ELF-1 (cell line): ENCODE data around the gene HPCAL1.
"Not testable (repeated sequence)": the region's sequence is repeated elsewhere in the genome, so short reads cannot be mapped to it uniquely, and the experiment has no call there.

ENCODE experiments used
- DNase-seq: peaks from one replicate; pipeline ENCODE4 v3.0.0-alpha.2; 2016; ENCODE audit warnings: low read depth, low spot score

Gene HPCAL1

DNA sequence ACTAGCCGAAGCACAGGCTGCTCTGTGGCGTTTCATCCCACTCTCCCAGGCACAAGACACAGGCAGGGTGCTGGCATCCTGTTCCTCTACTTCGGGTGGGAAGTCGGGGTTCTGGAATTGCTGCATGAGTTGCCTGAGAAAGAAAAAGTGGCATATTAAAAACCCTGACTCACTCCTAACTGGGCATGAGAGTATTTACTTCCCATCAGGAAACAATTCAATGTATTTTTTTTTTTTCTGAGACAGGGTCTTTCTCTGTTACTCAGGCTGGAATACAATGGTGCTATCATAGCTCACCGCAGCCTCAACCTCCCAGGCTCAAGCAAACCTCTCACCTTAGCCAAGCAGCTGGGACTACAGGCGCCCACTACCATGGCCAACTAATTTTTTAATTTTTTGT is 138.0 kb downstream of the HPCAL1 start:
- no peak for DNase-seq

- DNase-seq = no peak
Observed at GRCh38 chr2:10441948-10442347, 139.2 kb downstream of the HPCAL1 start.

DNA sequence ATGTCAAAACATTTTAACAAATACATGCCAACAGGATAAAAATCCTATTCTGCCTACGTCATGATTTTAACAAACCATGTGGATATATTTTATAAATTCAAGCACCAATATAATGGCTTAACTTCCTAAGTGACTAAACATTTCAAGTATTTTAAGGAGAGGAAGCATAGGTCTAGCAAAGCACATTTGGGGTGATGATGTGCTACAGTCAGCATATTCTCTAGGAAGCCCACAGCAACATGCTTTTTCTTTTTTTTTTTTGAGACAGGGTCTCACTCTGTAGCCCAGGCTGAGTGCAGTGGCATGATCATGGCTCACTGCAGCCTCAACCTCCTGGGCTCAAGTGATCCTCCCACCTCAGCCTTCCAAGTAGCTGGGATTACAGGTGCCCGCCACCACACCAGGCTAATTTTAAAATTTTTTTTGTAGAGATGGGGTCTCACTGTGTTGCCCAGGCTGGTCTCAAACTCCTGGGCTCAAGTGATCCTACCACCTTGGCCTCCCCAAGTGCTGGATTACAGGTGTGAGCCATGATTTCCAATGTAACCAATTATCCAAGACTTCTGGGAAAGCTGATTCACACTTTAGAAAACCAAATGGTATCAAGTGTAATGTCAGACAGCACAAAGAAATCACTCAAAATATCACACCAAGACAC is 139.9 kb downstream of the HPCAL1 start:
- not testable (repeated sequence) for DNase-seq

DNA sequence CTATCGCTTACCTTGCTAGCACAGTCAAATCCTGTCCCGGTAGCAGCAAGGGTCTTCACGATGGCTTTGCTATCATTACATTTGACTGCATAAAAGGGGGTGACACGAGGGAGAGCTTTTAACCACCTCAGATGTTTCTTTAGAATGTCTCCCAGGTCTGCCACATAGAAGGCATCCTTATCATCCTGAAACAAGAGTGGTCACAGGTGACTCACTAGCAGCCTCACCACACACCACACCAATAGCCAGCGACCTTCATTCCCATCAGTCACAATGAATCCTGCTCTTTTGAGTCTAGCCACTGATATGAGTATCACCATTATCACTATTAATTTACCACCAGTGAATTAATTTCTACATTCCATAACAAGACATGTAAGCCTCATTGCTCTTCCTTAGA is 141.8 kb downstream of the HPCAL1 start:
- DNase-seq = no peak

GRCh38 chr2:10446631-10447030 is 143.9 kb downstream of the HPCAL1 start:
- no peak for DNase-seq

- DNase-seq = peak; percentile 67
Observed at GRCh38 chr2:10447300-10447894, 144.7 kb downstream of the HPCAL1 start.

- DNase-seq = peak; percentile 92
Observed at GRCh38 chr2:10447895-10448575, 145.3 kb downstream of the HPCAL1 start, which contains the start of gene ODC1. Gene ODC1, minus strand, starts transcription at chr2:10448327. Its CDS starts 3,295 bp downstream, at chr2:10445032.

DNA sequence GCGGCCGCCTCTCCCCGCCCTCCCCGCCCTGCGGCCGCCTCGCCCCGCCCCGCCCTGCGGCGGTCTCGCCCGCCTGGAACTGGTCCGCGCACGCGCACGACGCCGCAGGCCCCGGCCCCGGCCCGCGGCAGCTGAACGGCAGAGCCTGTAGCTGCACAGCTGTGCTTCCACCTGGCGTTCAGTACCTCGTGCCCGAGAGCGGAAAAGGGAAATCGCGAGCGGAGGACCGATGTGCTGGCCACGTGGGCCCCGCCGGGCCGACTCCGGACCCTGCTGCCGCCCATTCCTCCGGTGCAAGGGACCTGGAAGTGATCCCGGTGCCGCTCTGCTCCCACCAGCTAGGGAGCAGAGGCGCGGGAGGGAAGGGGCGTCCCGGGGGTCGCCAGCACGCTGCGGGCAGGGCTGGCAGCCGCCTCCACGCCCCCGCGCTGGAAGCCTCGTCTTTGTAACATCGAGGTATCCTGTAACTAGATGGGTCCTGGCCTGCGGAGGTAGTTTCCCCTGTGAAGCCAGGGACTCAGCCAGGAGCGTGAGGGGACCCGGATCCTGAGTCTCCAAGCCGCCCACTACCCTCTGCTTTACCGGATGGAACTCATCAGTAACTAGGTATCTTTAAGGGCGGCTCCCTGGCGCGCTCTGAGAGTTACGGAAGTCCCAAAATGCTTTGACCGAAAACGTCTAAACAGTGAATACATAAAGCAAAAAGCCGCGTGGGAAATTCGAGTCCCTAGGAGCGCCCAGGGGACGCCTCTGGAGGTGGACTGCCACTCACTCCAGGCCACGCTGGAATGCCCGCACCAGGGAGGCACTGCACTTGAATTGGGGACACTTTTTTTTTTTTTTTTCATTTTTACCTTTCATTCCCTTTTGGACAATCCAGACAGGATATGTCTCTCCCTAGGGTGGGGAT is 146.1 kb downstream of the HPCAL1 start:
- peak; percentile 87 for DNase-seq

DNA sequence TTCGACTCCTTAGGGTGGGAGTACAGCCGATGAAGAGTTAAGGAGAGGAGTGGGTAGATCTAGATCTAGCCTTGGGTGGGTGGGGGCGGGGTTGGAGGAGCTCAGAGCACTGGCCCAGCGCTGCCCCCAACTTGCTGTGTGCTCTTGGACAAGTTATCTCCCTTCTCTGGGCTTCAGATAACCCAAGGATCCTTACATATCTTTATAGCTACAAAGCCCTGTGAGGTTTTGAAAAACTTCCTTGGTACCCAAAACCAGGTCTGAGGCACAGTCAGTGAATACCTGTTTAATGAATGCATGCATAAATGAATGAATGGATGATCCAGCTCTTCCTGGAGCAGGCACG is 146.8 kb downstream of the HPCAL1 start:
- DNase-seq = no peak

GRCh38 chr2:10449838-10450691 is 147.4 kb downstream of the HPCAL1 start:
- DNase-seq = peak; percentile 74

GRCh38 chr2:10451819-10452218 is 149.1 kb downstream of the HPCAL1 start:
- no peak for DNase-seq

DNA sequence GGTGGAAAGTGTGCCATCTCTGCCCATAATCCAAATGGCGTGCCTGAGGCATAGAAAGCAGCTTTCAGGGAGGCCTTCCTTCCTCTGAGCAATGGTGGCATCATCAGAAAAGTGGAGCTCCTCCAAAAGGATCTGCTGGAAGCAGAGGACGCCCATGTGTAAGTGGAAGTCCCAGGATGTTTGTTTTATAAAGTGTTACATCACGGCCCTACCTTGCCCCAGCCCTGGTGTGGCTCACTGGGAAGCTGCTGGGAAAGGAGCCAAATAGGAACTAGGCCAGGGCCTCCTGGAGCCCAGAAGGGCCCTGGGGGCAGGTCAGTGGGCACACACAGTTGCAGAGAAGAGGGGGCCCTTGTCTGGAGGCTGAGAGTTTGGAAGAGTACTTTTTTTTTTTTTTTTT is 149.6 kb downstream of the HPCAL1 start:
- DNase-seq = no peak

DNA sequence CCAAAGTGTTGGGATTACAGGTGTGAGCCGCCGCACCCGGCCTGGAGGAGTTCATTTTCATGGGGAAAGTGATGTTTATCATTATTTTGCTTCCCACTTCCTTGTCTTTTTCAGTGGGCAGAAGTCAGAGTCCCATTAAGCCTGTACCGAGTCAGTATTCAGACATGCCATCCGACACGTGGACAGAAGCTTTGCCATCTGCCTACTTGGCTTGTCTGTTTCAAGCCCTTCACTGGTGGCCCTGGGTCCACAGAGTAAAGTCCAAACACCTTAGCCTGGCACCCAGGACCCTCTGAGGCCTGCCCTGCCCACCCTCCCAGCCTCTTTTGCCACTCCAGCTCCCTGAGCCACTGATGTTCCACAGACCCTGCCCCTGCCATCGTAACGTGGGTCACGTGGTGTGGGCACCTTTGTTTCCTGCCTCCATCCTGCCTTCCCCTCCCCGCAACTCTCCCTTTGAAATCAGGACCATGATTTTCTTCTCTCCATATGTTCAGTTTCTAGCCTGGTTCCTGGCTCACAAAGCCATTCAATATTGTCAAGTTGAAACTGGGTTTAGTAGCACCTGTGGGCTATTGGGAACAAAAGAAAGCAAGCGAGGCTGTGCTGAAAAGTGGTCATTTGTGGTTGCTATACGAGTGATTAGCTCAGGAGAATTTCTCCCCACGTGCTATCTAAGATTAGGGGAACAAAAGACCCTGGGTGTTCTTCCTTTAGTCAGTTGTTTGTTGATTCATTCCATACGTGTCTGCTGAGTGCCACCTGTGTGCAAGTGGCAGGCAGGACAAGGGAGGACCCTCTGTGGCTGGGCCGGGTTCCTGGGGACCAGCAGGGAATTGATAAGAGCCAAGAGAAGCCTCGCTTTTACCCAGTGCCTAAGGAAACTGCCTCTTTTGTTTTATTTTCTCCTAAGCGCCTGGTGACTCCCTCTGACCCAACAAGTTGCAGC is 150.5 kb downstream of the HPCAL1 start:
- DNase-seq = no peak

GRCh38 chr2:10453905-10454298 is 151.2 kb downstream of the HPCAL1 start:
- no peak for DNase-seq

DNA sequence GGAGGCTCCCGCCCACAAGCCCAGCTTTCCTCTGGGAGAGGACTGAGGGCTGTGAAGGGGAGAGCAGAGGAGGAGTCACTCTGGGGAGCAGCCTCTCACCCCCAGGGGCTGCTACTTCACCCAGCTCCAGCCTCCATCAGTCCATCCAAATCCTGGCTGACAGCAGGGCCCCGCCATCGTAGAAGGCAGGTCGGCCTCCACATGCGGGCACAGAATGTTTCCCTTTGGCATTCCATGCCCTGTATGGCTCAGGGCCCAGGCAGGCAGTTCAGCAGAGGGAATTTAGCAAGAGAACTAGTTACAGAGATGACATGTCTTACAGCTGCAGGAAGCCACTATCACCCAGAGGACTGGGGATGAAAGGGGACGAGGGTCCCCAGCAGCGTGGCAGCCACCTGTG is 151.8 kb downstream of the HPCAL1 start:
- DNase-seq = no peak

DNA sequence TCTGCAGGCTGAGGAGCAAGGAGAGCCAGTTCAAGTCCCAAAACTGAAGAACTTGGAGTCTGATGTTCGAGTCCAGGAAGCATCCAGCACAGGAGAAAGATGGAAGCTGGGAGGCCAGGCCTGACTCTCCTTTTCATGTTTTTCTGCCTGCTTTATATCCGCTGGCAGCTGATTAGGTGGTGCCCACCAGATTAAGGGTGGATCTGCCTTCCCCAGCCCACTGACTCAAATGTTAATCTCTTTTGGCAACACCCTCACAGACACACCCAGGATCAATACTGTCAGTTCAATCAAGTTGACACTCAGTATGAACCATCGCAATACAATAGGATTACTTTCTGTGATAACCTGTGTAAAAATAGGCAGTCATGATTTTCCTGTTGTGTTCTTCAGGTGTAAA is 154.5 kb downstream of the HPCAL1 start:
- DNase-seq = not testable (repeated sequence)

GRCh38 chr2:10457846-10458598 is 155.3 kb downstream of the HPCAL1 start:
- no peak for DNase-seq

GRCh38 chr2:10460366-10460796 is 157.7 kb downstream of the HPCAL1 start:
- peak; percentile 83 for DNase-seq
